Loucy (cell line): ENCODE measurements around the gene APCDD1.

ENCODE experiments used
- CTCF ChIP-seq: fragments of 200-600 bp; sonication (generic); conservative IDR thresholded peaks from 2 replicates; pipeline ENCODE4 v1.5.1; 2014; ENCODE audit warnings: mild to moderate bottlenecking, antibody characterized with exemption, low read length
- EZH2phosphoT487 ChIP-seq: fragments of 200-600 bp; IDR thresholded peaks from 2 replicates; pipeline ENCODE4 v1.6.1; 2018; ENCODE audit warnings: antibody characterized with exemption, mild to moderate bottlenecking, moderate library complexity, borderline replicate concordance

- TF ChIP-seq CTCF (no peak), EZH2phosphoT487 (no peak)
These were observed 32.6 kb upstream of the APCDD1 start for GRCh38 chr18:10421859-10422258.
